ENCODE measurements around the gene LDLRAD2. TPM values are rescaled to one million over a fixed set of nuclear protein-coding genes. Genes with fewer than 3 reads are reported as not detected.
A peak's percentile ranks its signal among the peaks of the same experiment; 100 is the strongest.
"Not testable (repeated sequence)": the region's sequence is repeated elsewhere in the genome, so short reads cannot be mapped to it uniquely, and the experiment has no call there.

Gene LDLRAD2
- total RNA-seq, 1 donor from 2014 or later: 0.20 TPM

- intact Hi-C loops (cut with micrococcal nuclease): no loop called here
- DNase-seq (no peak), ATAC-seq (peak; percentile 4)
Measured at GRCh38 chr1:21821385-21822019, 9.4 kb downstream of the LDLRAD2 start.

- no peak for DNase-seq
Measured at GRCh38 chr1:21822349-21822748, 10.3 kb downstream of the LDLRAD2 start.

GRCh38 chr1:21823206-21823979 lies 11.3 kb downstream of the LDLRAD2 start:
- intact Hi-C loops (cut with micrococcal nuclease): no loop called here
- DNase-seq (no peak), ATAC-seq (peak; percentile 5)

More at GRCh38 chr1:21822349-21822748, 10.3 kb downstream of the LDLRAD2 start:
- intact Hi-C loops (cut with micrococcal nuclease): no loop called here
- ATAC-seq: peak; percentile 47

- ATAC-seq: no peak
- no peak for DNase-seq
- intact Hi-C loops (cut with micrococcal nuclease): no loop called here
Measured at GRCh38 chr1:21823980-21824702, 12.1 kb downstream of the LDLRAD2 start.

- no peak for DNase-seq
- no peak for ATAC-seq
- intact Hi-C loops (cut with micrococcal nuclease): no loop called here
Measured at GRCh38 chr1:21824926-21825325, 12.9 kb downstream of the LDLRAD2 start.

GRCh38 chr1:21825393-21825792 lies 13.3 kb downstream of the LDLRAD2 start:
- intact Hi-C loops (cut with micrococcal nuclease): no loop called here
- DNase-seq (no peak), ATAC-seq (no peak)

GRCh38 chr1:21826694-21827093 lies 14.6 kb downstream of the LDLRAD2 start:
- DNase-seq; intact Hi-C loops (cut with micrococcal nuclease); ATAC-seq: not testable (repeated sequence)

GRCh38 chr1:21827141-21827679 lies 15.1 kb downstream of the LDLRAD2 start:
- ATAC-seq (no peak), DNase-seq (no peak)
- intact Hi-C loops (cut with micrococcal nuclease): no loop called here

GRCh38 chr1:21828075-21828474 lies 16.0 kb downstream of the LDLRAD2 start:
- ATAC-seq: no peak
- intact Hi-C loops (cut with micrococcal nuclease): no loop called here
- no peak for DNase-seq

- DNase-seq (no peak), ATAC-seq (no peak)
- intact Hi-C loops (cut with micrococcal nuclease): no loop called here
Measured at GRCh38 chr1:21828506-21829210, 16.6 kb downstream of the LDLRAD2 start.

- intact Hi-C loops (cut with micrococcal nuclease): no loop called here
- no peak for DNase-seq
- no peak for ATAC-seq
Measured at GRCh38 chr1:21829294-21829693, 17.2 kb downstream of the LDLRAD2 start.

GRCh38 chr1:21830792-21831453 lies 18.9 kb downstream of the LDLRAD2 start:
- intact Hi-C loops (cut with micrococcal nuclease): no loop called here
- ATAC-seq (peak; percentile 7), DNase-seq (no peak)

GRCh38 chr1:21831454-21831970 lies 19.4 kb downstream of the LDLRAD2 start:
- no peak for DNase-seq
- intact Hi-C loops (cut with micrococcal nuclease): no loop called here

GRCh38 chr1:21833392-21833976 lies 21.4 kb downstream of the LDLRAD2 start:
- no peak for DNase-seq
- intact Hi-C loops (cut with micrococcal nuclease): no loop called here
- no peak for ATAC-seq

More at GRCh38 chr1:21831454-21831970, 19.4 kb downstream of the LDLRAD2 start:
- peak; percentile 6 for ATAC-seq

- DNase-seq: no peak
- intact Hi-C loops (cut with micrococcal nuclease): no loop called here
- no peak for ATAC-seq
Measured at GRCh38 chr1:21834094-21834493, 22.0 kb downstream of the LDLRAD2 start.

GRCh38 chr1:21834666-21835065 lies 22.6 kb downstream of the LDLRAD2 start:
- no peak for DNase-seq
- intact Hi-C loops (cut with micrococcal nuclease): no loop called here

GRCh38 chr1:21836010-21836409 lies 23.9 kb downstream of the LDLRAD2 start:
- no peak for DNase-seq
- intact Hi-C loops (cut with micrococcal nuclease): no loop called here
- no peak for ATAC-seq

More at GRCh38 chr1:21834666-21835065, 22.6 kb downstream of the LDLRAD2 start:
- no peak for ATAC-seq

- no peak for DNase-seq
- ATAC-seq: no peak
- intact Hi-C loops (cut with micrococcal nuclease): no loop called here
Measured at GRCh38 chr1:21836729-21837128, 24.7 kb downstream of the LDLRAD2 start.

All from left ventricle myocardium superior (tissue), 1 donor.